CD14-positive monocyte (primary cell): ENCODE data around the gene NCMAP. TPM values are rescaled to one million over a fixed set of nuclear protein-coding genes. Genes with fewer than 3 reads are reported as not detected.
A peak's percentile ranks its signal among the peaks of the same experiment; 100 is the strongest.

Experiments used
- DNase-seq, 3 donors: peaks; one replicate each; pipeline ENCODE4 v3.0.0-alpha.2; 2011 to 2022
- H2AFZ ChIP-seq: 2 replicates; pipeline ENCODE4 v1.6.0; 2012; ENCODE audit warnings: mild to moderate bottlenecking, low read depth, low read length, inconsistent platforms; ENCODE audit not compliant: insufficient read depth, poor library complexity, severe bottlenecking
- H3K27ac ChIP-seq, 2 donors: 1 replicate in 1 of 2; 2 replicates in 1 of 2; pipeline ENCODE4 v1.5.1; 2012 to 2013; ENCODE audit warnings: low read length in 2 of 2, control low read depth in 1 of 2, inconsistent platforms in 1 of 2, low read depth in 1 of 2, mild to moderate bottlenecking in 1 of 2
- H3K27me3 ChIP-seq, 2 donors: one replicate each; pipeline versions ENCODE4 v1.6.0 to v1.6.1; 2011 to 2013; ENCODE audit warnings: low read length in 2 of 2; ENCODE audit not compliant: control insufficient read depth in 2 of 2, insufficient read depth in 2 of 2
- H3K36me3 ChIP-seq, 2 donors: replicated peaks in 1 of 2; 1 replicate in 1 of 2; 2 replicates in 1 of 2; pipeline versions ENCODE4 v1.5.1 to v1.6.1; 2012 to 2013; ENCODE audit warnings: low read length in 2 of 2, control low read depth in 1 of 2, inconsistent platforms in 1 of 2, mild to moderate bottlenecking in 1 of 2; ENCODE audit not compliant: insufficient read depth in 2 of 2, control insufficient read depth in 1 of 2
- H3K4me1 ChIP-seq, 2 donors: 1 replicate in 1 of 2; 2 replicates in 1 of 2; pipeline versions ENCODE4 v1.5.1 to v1.6.1; 2012 to 2013; ENCODE audit warnings: low read length in 2 of 2, control low read depth in 1 of 2, inconsistent platforms in 1 of 2, mild to moderate bottlenecking in 1 of 2, moderate library complexity in 1 of 2; ENCODE audit not compliant: insufficient read depth in 2 of 2, control insufficient read depth in 1 of 2
- H3K4me2 ChIP-seq: replicated peaks from 2 replicates; pipeline ENCODE3; 2012; ENCODE audit warnings: low read length, moderate library complexity, mild to moderate bottlenecking; ENCODE audit not compliant: poor library complexity, severe bottlenecking; ENCODE audit errors: extremely low read depth
- H3K4me3 ChIP-seq, 3 experiments: fragments of 200-600 bp in 1 of 3; sonication (generic) in 1 of 3; replicated peaks in 1 of 3; 1 replicate in 2 of 3; 2 replicates in 1 of 3; pipeline ENCODE4 v1.5.1; 2011 to 2013; ENCODE audit warnings: low read length in 3 of 3, mild to moderate bottlenecking in 3 of 3, control low read depth in 2 of 3, low read depth in 2 of 3, inconsistent platforms in 1 of 3, moderate library complexity in 1 of 3
- H3K79me2 ChIP-seq: 2 replicates; pipeline ENCODE4 v1.6.0; 2012; ENCODE audit warnings: mild to moderate bottlenecking, control low read depth, inconsistent platforms, low read length, moderate library complexity; ENCODE audit not compliant: insufficient read depth
- H3K9ac ChIP-seq: 2 replicates; pipeline ENCODE4 v1.6.0; 2017; ENCODE audit warnings: low read length, mild to moderate bottlenecking; ENCODE audit not compliant: insufficient read depth, poor library complexity, severe bottlenecking
- H3K9me3 ChIP-seq, 2 donors: replicated peaks in 1 of 2; 1 replicate in 1 of 2; 2 replicates in 1 of 2; pipeline versions ENCODE4 v1.5.1 to v1.6.1; 2012 to 2013; ENCODE audit warnings: low read length in 2 of 2, control low read depth in 1 of 2; ENCODE audit not compliant: control insufficient read depth in 1 of 2, insufficient read depth in 1 of 2
- H4K20me1 ChIP-seq: 2 replicates; pipeline ENCODE4 v1.6.0; 2012; ENCODE audit warnings: mild to moderate bottlenecking, low read length, control low read depth, moderate library complexity; ENCODE audit not compliant: insufficient read depth
- H3K27ac Mint-ChIP-seq, 7 donors: one replicate each; pipeline ENCODE4 v1.8.0; 2020; ENCODE audit warnings: mild to moderate bottlenecking in 7 of 7, mixed read lengths in 7 of 7, moderate library complexity in 6 of 7, inconsistent platforms in 2 of 7
- H3K27me3 Mint-ChIP-seq, 3 donors: one replicate each; pipeline ENCODE4 v1.8.0; 2021 to 2022; ENCODE audit warnings: low read depth in 3 of 3, mild to moderate bottlenecking in 3 of 3, mixed read lengths in 3 of 3, moderate library complexity in 3 of 3, inconsistent platforms in 1 of 3
- H3K36me3 Mint-ChIP-seq, 2 donors: one replicate each; pipeline ENCODE4 v1.8.0; 2020; ENCODE audit warnings: mixed read lengths in 2 of 2, inconsistent platforms in 1 of 2, mild to moderate bottlenecking in 1 of 2
- H3K4me1 Mint-ChIP-seq: one replicate; pipeline ENCODE4 v1.8.0; 2020; ENCODE audit warnings: mild to moderate bottlenecking, mixed read lengths
- H3K4me3 Mint-ChIP-seq, 2 donors: one replicate each; pipeline ENCODE4 v1.8.0; 2020; ENCODE audit warnings: mild to moderate bottlenecking in 2 of 2, mixed read lengths in 2 of 2, moderate library complexity in 1 of 2
- H3K9me3 Mint-ChIP-seq, 7 donors: one replicate each; pipeline ENCODE4 v1.8.0; 2020 to 2022; ENCODE audit warnings: mixed read lengths in 7 of 7, mild to moderate bottlenecking in 6 of 7, moderate library complexity in 6 of 7, inconsistent platforms in 2 of 7
- CTCF ChIP-seq: fragments of 200-600 bp; IDR thresholded peaks from one replicate; pipeline ENCODE4 v1.8.0; 2022; ENCODE audit warnings: antibody characterized with exemption, mild to moderate bottlenecking
- WGBS: methylation state at CpG from one replicate; pipeline ENCODE4 v1.1.5; 2013; ENCODE audit warnings: missing lambda C conversion rate; ENCODE audit not compliant: insufficient coverage; 5-methylcytosine and 5-hydroxymethylcytosine counted together
- intact Hi-C, 2 donors: fragments of 100-400 bp; cut with micrococcal nuclease; formaldehyde crosslinking; loops; one replicate each; pipeline versions ENCODE4 v1.15.0 to v1.15.1; 2023
- polyA plus RNA-seq, 3 donors: library from polyadenylated mRNA; depleted of rRNA in 1 of 3; unstranded in 2 of 3; stranded (reverse) in 1 of 3; fragments of 300-500 nt in 2 of 3; fragments of >200 nt in 1 of 3; fragmentation: Illumina TruSeq in 2 of 3; gene quantifications; 1 replicate in 2 of 3; 2 replicates in 1 of 3; pipeline ENCODE4 v1.2.3, GENCODE V29; 2012 to 2021

Gene NCMAP
- polyA plus RNA-seq, 3 donors = not detected

DNA sequence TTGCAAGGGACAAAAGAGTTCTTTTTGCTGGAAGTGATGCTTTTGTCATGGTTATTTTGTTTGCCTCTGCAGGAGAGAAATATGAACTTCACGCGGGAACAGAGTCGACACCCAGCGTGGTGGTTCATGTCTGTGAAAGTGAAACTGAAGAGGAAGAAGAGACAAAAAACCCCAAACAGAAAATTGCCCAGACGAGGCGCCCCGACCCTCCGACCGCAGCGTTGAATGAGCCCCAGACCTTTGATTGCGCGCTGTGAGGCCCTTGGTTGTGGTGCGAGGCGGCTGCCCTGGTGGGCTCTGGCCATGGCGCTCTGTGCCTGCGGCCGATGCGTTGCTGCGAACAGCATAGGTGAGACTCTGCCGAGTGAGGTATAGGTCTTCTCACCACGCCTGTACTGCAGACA lies 20.9 kb upstream of the NCMAP start:
- WGBS = 36% methylated on average over 21 of the region's 21 CpGs
- H3K9ac ChIP-seq = peak overlapping the region; percentile 34
- peak overlapping the region; percentile 80 to 85 for H3K4me3 Mint-ChIP-seq

DNA sequence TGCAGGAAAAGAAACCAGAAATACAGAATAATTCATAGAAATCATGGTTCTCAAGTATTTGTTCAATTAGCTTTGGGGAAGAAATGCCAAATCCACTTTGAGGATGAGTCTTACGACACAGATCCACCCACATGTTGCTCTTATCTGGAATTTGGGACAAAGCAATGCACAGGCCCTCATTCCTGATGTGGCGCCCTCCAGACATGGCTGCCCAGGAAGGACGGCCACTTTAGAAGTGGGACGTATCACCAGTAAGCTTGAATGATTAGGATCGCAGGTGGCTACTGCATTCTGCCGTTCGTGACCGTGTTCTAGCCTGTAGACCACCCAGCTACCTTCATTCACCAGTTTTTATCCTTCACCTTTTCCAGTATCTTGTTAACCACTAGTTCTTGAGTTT lies 20.1 kb upstream of the NCMAP start:
- 100% methylated on average over 4 of the region's 8 CpGs for WGBS
- Mint-ChIP-seq H3K27me3 (no peaks in the 10 kb centered on the region), H3K9me3 (peaks cover 0 to 3% (median 0%) of the 10 kb centered on the region in 7 donors), H3K27ac (no peak overlapping the region), H3K36me3 (peaks cover 45 to 77% of the 10 kb centered on the region in 2 donors), H3K4me1 (peaks cover 26% of the 10 kb centered on the region), H3K4me3 (no peak overlapping the region)
- TF ChIP-seq CTCF = no peak
- Histone ChIP-seq H3K4me3 (no peak overlapping the region), H3K27ac (no peak overlapping the region), H2AFZ (no peak overlapping the region), H3K4me1 (peaks cover 7 to 17% of the 10 kb centered on the region in 2 donors), H3K9me3 (no peaks in the 10 kb centered on the region), H3K79me2 (no peaks in the 10 kb centered on the region), H3K27me3 (no peaks in the 10 kb centered on the region), H3K4me2 (no peak overlapping the region), H3K9ac (no peak overlapping the region), H4K20me1 (no peaks in the 10 kb centered on the region), H3K36me3 (peaks cover 0 to 60% of the 10 kb centered on the region in 2 donors)
- no peak for DNase-seq
- intact Hi-C loops = loop anchor here in 1 of 2 donors (10.0 kb wide), 1 partner anchor 341 kb away; no protein-coding TSS in a partner anchor

More for the DNA sequence above, 20.9 kb upstream of the NCMAP start:
- peaks cover 0 to 59% of the 10 kb centered on the region in 2 donors for H3K36me3 ChIP-seq
- DNase-seq = peak in 2 of 3 donors; percentile 3 to 23
- intact Hi-C loops = loop anchor here in 1 of 2 donors (10.0 kb wide), 1 partner anchor 340 kb away; no protein-coding TSS in a partner anchor
- H3K9me3 ChIP-seq = no peaks in the 10 kb centered on the region
- no peaks in the 10 kb centered on the region for H3K79me2 ChIP-seq
- peak overlapping the region; percentile 24 to 68 (median 40) for H3K4me3 ChIP-seq
- Mint-ChIP-seq H3K27ac (peak overlapping the region in 6 of 7 donors; percentile 16 to 83 (median 59)), H3K36me3 (peaks cover 40 to 72% of the 10 kb centered on the region in 2 donors), H3K9me3 (peaks cover 0 to 3% (median 0%) of the 10 kb centered on the region in 7 donors), H3K4me1 (peaks cover 25% of the 10 kb centered on the region), H3K27me3 (no peaks in the 10 kb centered on the region)
- peak overlapping the region; percentile 63 for H2AFZ ChIP-seq
- no peaks in the 10 kb centered on the region for H4K20me1 ChIP-seq
- no peaks in the 10 kb centered on the region for H3K27me3 ChIP-seq
- H3K27ac ChIP-seq = peak overlapping the region in 1 of 2 donors; percentile 68
- H3K4me1 ChIP-seq = peaks cover 7 to 17% of the 10 kb centered on the region in 2 donors
- peak overlapping the region; percentile 67 for H3K4me2 ChIP-seq
- no peak for TF ChIP-seq CTCF
